ENCODE results near the gene ZBP1.

The ZBP1 gene

GRCh38 chr20:57581202-57582028 lies 38.8 kb downstream of the ZBP1 start:
- Histone ChIP-seq H3K79me2 (ENCODE audit: insufficient read depth, low read depth) (no peaks in the 10 kb centered on the region), H4K20me1 (ENCODE audit: insufficient read depth) (no peaks in the 10 kb centered on the region), H3K27ac (no peak overlapping the region), H3K36me3 (ENCODE audit: insufficient read depth) (no peaks in the 10 kb centered on the region), H3K4me2 (no peak overlapping the region), H3K4me1 (ENCODE audit: low read depth, poor library complexity, severe bottlenecking) (no peaks in the 10 kb centered on the region), H3K27me3 (ENCODE audit: insufficient read depth, low read depth) (peaks cover 92% of the 10 kb centered on the region), H2AFZ (ENCODE audit: low read depth) (no peak overlapping the region), H3K4me3 (IDR thresholded peaks at IDR 0.05; ENCODE audit: insufficient read depth, low read depth, low read length) (no peak overlapping the region), H3K9ac (no peak overlapping the region)
- TF ChIP-seq, protein P1, sequence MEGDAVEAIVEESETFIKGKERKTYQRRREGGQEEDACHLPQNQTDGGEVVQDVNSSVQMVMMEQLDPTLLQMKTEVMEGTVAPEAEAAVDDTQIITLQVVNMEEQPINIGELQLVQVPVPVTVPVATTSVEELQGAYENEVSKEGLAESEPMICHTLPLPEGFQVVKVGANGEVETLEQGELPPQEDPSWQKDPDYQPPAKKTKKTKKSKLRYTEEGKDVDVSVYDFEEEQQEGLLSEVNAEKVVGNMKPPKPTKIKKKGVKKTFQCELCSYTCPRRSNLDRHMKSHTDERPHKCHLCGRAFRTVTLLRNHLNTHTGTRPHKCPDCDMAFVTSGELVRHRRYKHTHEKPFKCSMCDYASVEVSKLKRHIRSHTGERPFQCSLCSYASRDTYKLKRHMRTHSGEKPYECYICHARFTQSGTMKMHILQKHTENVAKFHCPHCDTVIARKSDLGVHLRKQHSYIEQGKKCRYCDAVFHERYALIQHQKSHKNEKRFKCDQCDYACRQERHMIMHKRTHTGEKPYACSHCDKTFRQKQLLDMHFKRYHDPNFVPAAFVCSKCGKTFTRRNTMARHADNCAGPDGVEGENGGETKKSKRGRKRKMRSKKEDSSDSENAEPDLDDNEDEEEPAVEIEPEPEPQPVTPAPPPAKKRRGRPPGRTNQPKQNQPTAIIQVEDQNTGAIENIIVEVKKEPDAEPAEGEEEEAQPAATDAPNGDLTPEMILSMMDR (conservative IDR thresholded peaks at IDR 0.05; ENCODE audit: low read depth, low read length), result no peak

DNA sequence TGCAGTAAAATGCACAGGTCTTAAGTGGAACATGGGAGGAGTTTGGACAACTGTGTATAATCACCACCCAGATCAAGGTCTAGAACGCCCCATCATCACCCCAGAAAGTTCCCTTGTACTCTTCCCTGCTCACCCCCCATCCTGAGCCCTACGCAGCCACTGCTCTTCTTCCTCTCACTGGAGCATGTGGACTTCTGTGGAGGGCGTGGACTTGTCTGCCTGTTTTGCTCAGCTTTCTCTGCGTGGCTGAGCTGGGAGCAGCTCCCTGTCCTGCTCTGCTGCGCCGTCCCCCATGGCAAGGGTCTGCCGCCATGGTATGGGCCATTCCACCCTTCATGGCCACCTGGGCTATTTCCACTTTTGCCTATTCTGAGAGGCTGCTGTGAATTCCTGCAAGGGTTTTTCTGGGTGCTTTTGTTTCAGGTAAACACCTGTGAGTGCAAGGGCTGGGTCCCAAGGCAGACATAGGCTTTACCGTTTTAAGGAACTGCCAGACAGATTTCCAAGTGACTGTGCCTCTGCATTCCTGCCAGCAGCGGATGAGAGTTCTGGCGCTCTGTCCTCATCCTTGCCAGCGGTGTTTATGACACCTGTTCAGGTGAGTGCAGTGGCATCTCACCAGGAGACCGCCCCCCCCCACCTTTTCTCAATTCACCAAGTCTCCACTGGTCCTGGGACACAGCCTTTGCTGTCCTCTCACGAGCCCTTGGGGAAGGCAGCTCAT lies 39.6 kb downstream of the ZBP1 start:
- H3K4me3 ChIP-seq (IDR thresholded peaks at IDR 0.05; ENCODE audit: insufficient read depth, low read depth, low read length), result no peak overlapping the region
- H3K79me2 ChIP-seq (ENCODE audit: insufficient read depth, low read depth), result no peaks in the 10 kb centered on the region
- H3K27me3 ChIP-seq (ENCODE audit: insufficient read depth, low read depth), result peaks cover 96% of the 10 kb centered on the region
- H2AFZ ChIP-seq (ENCODE audit: low read depth), result no peak overlapping the region
- H3K4me2 ChIP-seq, result no peak overlapping the region
- no peak overlapping the region for H3K27ac ChIP-seq
- H3K9ac ChIP-seq, result no peak overlapping the region
- no peaks in the 10 kb centered on the region for H4K20me1 ChIP-seq (ENCODE audit: insufficient read depth)
- H3K36me3 ChIP-seq (ENCODE audit: insufficient read depth), result no peaks in the 10 kb centered on the region
- TF ChIP-seq, protein P1 (conservative IDR thresholded peaks at IDR 0.05; ENCODE audit: low read depth, low read length), result no peak
- no peaks in the 10 kb centered on the region for H3K4me1 ChIP-seq (ENCODE audit: low read depth, poor library complexity, severe bottlenecking)

DNA sequence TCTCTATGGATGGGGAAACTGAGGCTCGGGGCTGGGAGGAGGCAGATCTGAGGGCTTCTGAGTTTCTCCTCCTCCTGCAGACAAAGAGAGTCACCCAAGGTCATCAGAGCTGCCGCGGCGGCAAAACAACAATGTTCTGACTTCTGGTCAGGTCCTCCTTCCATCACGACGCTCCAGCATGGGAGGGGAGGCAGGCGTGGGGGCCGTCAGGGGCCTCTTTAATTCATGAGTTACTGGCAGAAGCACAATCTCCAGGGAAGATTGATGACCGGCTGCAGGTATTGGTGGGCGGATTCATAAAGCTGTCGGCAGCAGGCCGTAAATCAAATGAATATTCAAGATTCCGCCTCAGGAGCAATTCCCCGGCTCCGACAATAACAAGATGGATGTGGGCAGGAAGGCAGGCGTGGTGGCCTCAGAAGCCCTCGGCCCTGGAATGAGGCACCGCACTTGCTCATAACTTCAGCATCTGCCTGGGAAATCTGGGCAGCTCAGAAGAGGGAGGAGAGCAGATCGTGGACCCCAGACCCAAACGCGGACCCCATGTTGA lies 40.3 kb downstream of the ZBP1 start:
- no peak overlapping the region for H3K4me2 ChIP-seq
- TF ChIP-seq, protein P1 (conservative IDR thresholded peaks at IDR 0.05; ENCODE audit: low read depth, low read length), result no peak
- peaks cover 99% of the 10 kb centered on the region for H3K27me3 ChIP-seq (ENCODE audit: insufficient read depth, low read depth)
- H2AFZ ChIP-seq (ENCODE audit: low read depth), result no peak overlapping the region
- no peak overlapping the region for H3K27ac ChIP-seq
- H3K4me1 ChIP-seq (ENCODE audit: low read depth, poor library complexity, severe bottlenecking), result no peaks in the 10 kb centered on the region
- H4K20me1 ChIP-seq (ENCODE audit: insufficient read depth), result no peaks in the 10 kb centered on the region
- no peak overlapping the region for H3K4me3 ChIP-seq (IDR thresholded peaks at IDR 0.05; ENCODE audit: insufficient read depth, low read depth, low read length)
- no peaks in the 10 kb centered on the region for H3K79me2 ChIP-seq (ENCODE audit: insufficient read depth, low read depth)
- no peaks in the 10 kb centered on the region for H3K36me3 ChIP-seq (ENCODE audit: insufficient read depth)
- H3K9ac ChIP-seq, result no peak overlapping the region

GRCh38 chr20:57579331-57579897 lies 40.8 kb downstream of the ZBP1 start:
- no peaks in the 10 kb centered on the region for H4K20me1 ChIP-seq (ENCODE audit: insufficient read depth)
- H3K79me2 ChIP-seq (ENCODE audit: insufficient read depth, low read depth), result no peaks in the 10 kb centered on the region
- no peak overlapping the region for H3K27ac ChIP-seq
- H3K4me2 ChIP-seq, result no peak overlapping the region
- no peak overlapping the region for H3K9ac ChIP-seq
- H3K27me3 ChIP-seq (ENCODE audit: insufficient read depth, low read depth), result peaks cover 99% of the 10 kb centered on the region
- no peaks in the 10 kb centered on the region for H3K4me1 ChIP-seq (ENCODE audit: low read depth, poor library complexity, severe bottlenecking)
- no peak overlapping the region for H2AFZ ChIP-seq (ENCODE audit: low read depth)
- no peaks in the 10 kb centered on the region for H3K36me3 ChIP-seq (ENCODE audit: insufficient read depth)
- TF ChIP-seq, protein P1 (conservative IDR thresholded peaks at IDR 0.05; ENCODE audit: low read depth, low read length), result no peak
- H3K4me3 ChIP-seq (IDR thresholded peaks at IDR 0.05; ENCODE audit: insufficient read depth, low read depth, low read length), result no peak overlapping the region
